ENCODE results near the gene GCLC. TPM values are rescaled to one million over a fixed set of nuclear protein-coding genes. Genes with fewer than 3 reads are reported as not detected.
"Not testable (repeated sequence)": the region's sequence is repeated elsewhere in the genome, so short reads cannot be mapped to it uniquely, and the experiment has no call there.

GCLC gene
- total and polyA plus RNA-seq, 2 donors (not counting 1 experiment from before 2014, with no cell fraction given) = 10.7 to 25.8 TPM

DNA sequence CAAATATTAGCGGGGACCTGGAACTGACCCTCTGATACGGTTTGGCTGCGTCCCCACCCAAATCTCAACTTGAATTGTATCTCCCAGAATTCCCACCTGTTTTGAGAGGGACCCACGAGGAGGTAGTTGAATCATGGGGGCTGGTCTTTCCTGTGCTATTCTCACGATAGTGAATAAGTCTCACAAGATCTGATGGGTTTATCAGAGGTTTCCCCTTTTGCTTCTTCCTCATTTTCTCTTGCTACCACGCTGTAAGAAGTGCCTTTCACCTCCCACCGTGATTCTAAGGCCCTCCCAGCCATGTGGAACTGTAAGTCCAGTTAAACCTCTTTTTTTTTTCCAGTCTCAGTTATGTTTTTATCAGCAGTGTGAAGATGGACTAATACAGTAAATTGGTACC lies 6.8 kb upstream of the GCLC start:
- CTCF ChIA-PET; H3K79me2 ChIP-seq (ENCODE audit: control insufficient read depth, insufficient read depth, low read length); H2AFZ ChIP-seq (ENCODE audit: insufficient read depth, low read depth, low read length, poor library complexity, severe bottlenecking); ATAC-seq (ENCODE audit: low read depth); H4K20me1 ChIP-seq (ENCODE audit: control insufficient read depth, insufficient read depth, low read length, poor library complexity, severe bottlenecking); POLR2A ChIA-PET; H3K36me3 ChIP-seq (replicated peaks in 1 of 2; ENCODE audit: control extremely low read depth in 1 of 2, control insufficient read depth in 1 of 2, extremely low read depth in 1 of 2, insufficient read depth in 2 of 2, low read length in 1 of 2); H3K9ac ChIP-seq (ENCODE audit: low read length); H3K27me3 Mint-ChIP-seq; H3K4me2 ChIP-seq (replicated peaks; ENCODE audit: low read depth, low read length, poor library complexity, severe bottlenecking); H3K9me3 Mint-ChIP-seq (ENCODE audit: insufficient read depth); H3K4me3 Mint-ChIP-seq; intact Hi-C loops (cut with micrococcal nuclease); H3K9me3 ChIP-seq (ENCODE audit: control extremely low read depth in 1 of 3, control insufficient read depth in 2 of 3, insufficient read depth in 1 of 3, low read length in 2 of 3); H3K27ac ChIP-seq (ENCODE audit: low read length in 2 of 2); H3K27me3 ChIP-seq (replicated peaks in 1 of 4; ENCODE audit: control extremely low read depth in 1 of 4, control insufficient read depth in 3 of 4, insufficient read depth in 4 of 4, low read length in 3 of 4); H3K4me3 ChIP-seq (ENCODE audit: control extremely low read depth in 1 of 5, extremely low read depth in 1 of 5, insufficient read depth in 1 of 5, low read depth in 2 of 5, low read length in 4 of 5): not testable (repeated sequence)
- Mint-ChIP-seq H3K27ac (peak overlapping the region; percentile 56), H3K4me1 (peaks cover 24% of the 10 kb centered on the region)
- peak; percentile 51 for DNase-seq
- peaks cover 12 to 19% of the 10 kb centered on the region in 2 donors for H3K4me1 ChIP-seq (ENCODE audit: control insufficient read depth in 2 of 2, insufficient read depth in 2 of 2, low read length in 2 of 2)
- WGBS (ENCODE audit: insufficient coverage) = no CpG with 5 or more reads among the region's 7 CpGs

DNA sequence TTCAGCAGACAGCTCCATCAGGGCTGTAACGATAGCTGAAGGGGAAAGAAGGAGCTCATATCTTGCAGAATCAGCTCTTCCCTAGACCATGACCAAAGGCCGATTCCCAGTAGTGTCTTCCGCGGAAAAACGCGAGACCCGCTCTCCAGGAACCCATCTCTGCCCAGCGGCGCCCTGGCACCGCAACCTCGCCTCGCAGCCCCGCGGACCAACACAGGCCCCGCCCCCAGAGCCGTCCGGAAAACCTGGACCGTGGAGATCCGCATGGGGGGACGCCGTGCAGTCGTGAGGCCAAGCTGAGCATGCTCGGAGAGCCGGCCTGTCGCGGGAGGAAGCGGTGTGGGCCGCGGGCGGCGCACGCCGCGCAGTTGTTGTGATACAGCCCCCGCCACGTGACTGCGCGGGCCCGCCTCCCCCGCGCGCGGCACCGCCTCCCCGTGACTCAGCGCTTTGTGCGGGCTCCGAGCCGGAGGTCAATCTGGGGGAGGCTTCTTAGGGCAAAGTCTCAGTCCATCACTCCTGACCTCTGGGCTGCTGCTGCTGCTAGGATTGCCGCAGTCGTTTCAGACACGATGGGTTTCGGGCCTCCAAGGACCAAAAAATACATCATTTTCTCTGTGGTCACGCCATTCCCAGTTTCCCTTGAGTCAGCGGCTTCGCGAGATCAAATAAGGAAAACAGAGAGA lies 3.1 kb upstream of the GCLC start:
- peak overlapping the region; percentile 31 to 52 for H3K27ac ChIP-seq (ENCODE audit: low read length in 2 of 2)
- peaks cover 3% of the 10 kb centered on the region for H3K9me3 Mint-ChIP-seq (ENCODE audit: insufficient read depth)
- peak overlapping the region; percentile 76 for H2AFZ ChIP-seq (ENCODE audit: insufficient read depth, low read depth, low read length, poor library complexity, severe bottlenecking)
- peak overlapping the region; percentile 72 for H3K4me2 ChIP-seq (replicated peaks; ENCODE audit: low read depth, low read length, poor library complexity, severe bottlenecking)
- H3K27me3 Mint-ChIP-seq = no peaks in the 10 kb centered on the region
- H3K4me3 Mint-ChIP-seq = peak overlapping the region; percentile 90
- H3K79me2 ChIP-seq (ENCODE audit: control insufficient read depth, insufficient read depth, low read length) = no peaks in the 10 kb centered on the region
- peak overlapping the region; percentile 71 for H3K9ac ChIP-seq (ENCODE audit: low read length)
- peak; percentile 79 for ATAC-seq (ENCODE audit: low read depth)
- TF ChIP-seq, protein P1, sequence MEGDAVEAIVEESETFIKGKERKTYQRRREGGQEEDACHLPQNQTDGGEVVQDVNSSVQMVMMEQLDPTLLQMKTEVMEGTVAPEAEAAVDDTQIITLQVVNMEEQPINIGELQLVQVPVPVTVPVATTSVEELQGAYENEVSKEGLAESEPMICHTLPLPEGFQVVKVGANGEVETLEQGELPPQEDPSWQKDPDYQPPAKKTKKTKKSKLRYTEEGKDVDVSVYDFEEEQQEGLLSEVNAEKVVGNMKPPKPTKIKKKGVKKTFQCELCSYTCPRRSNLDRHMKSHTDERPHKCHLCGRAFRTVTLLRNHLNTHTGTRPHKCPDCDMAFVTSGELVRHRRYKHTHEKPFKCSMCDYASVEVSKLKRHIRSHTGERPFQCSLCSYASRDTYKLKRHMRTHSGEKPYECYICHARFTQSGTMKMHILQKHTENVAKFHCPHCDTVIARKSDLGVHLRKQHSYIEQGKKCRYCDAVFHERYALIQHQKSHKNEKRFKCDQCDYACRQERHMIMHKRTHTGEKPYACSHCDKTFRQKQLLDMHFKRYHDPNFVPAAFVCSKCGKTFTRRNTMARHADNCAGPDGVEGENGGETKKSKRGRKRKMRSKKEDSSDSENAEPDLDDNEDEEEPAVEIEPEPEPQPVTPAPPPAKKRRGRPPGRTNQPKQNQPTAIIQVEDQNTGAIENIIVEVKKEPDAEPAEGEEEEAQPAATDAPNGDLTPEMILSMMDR (IDR thresholded peaks at IDR 0.05) = no peak
- TF ChIP-seq EZH2 (IDR thresholded peaks at IDR 0.05; ENCODE audit: borderline replicate concordance, insufficient read depth, low read depth, low read length, poor library complexity, severe bottlenecking) = no peak
- peak overlapping the region; percentile 85 for H3K27ac Mint-ChIP-seq
- H3K4me3 ChIP-seq (ENCODE audit: control extremely low read depth in 1 of 5, extremely low read depth in 1 of 5, insufficient read depth in 1 of 5, low read depth in 2 of 5, low read length in 4 of 5) = peak overlapping the region; percentile 57 to 87 (median 65)
- H4K20me1 ChIP-seq (ENCODE audit: control insufficient read depth, insufficient read depth, low read length, poor library complexity, severe bottlenecking) = peaks cover 3% of the 10 kb centered on the region
- peaks cover 0 to 4% (median 0%) of the 10 kb centered on the region in 3 donors for H3K9me3 ChIP-seq (ENCODE audit: control extremely low read depth in 1 of 3, control insufficient read depth in 2 of 3, insufficient read depth in 1 of 3, low read length in 2 of 3)
- no peaks in the 10 kb centered on the region for H3K36me3 ChIP-seq (replicated peaks in 1 of 2; ENCODE audit: control extremely low read depth in 1 of 2, control insufficient read depth in 1 of 2, extremely low read depth in 1 of 2, insufficient read depth in 2 of 2, low read length in 1 of 2)
- ChIA-PET CTCF (interaction anchor here (0.6 to 3.1 kb wide), 9 partner anchors 55 to 1240 kb away, joined by 3 to 33 read pairs (median 3); partner anchors contain the start of gene LRRC1), POLR2A (interaction anchor here (0.7 to 1.0 kb wide), 4 partner anchors 104 to 330 kb away, joined by 3 to 5 read pairs (median 4); no protein-coding TSS in a partner anchor)
- DNase-seq = peak; percentile 95
- peaks cover 53% of the 10 kb centered on the region for H3K4me1 Mint-ChIP-seq
- H3K27me3 ChIP-seq (replicated peaks in 1 of 4; ENCODE audit: control extremely low read depth in 1 of 4, control insufficient read depth in 3 of 4, insufficient read depth in 4 of 4, low read length in 3 of 4) = no peaks in the 10 kb centered on the region
- WGBS (ENCODE audit: insufficient coverage) = 3% methylated on average over 53 of the region's 57 CpGs
- H3K4me1 ChIP-seq (ENCODE audit: control insufficient read depth in 2 of 2, insufficient read depth in 2 of 2, low read length in 2 of 2) = peaks cover 22 to 38% of the 10 kb centered on the region in 2 donors
- intact Hi-C loops (cut with micrococcal nuclease) = loop anchor here (1.0 to 10.0 kb wide), 4 partner anchors 103 to 1263 kb away; partner anchors contain the start of gene MCM3

Data from B cell (primary cell).